GM20431 (cell line): ENCODE measurements around the gene ROR2.
"Not testable (repeated sequence)": the region's sequence is repeated elsewhere in the genome, so short reads cannot be mapped to it uniquely, and the experiment has no call there.

Experiments used
- in situ Hi-C: fragments of 300-500 bp; cut with MseI, MboI; formaldehyde crosslinking; loops from one replicate; pipeline ENCODE4 v1.15.0; 2020; ENCODE audit warnings: low sequenced_read_pairs; ENCODE audit not compliant: unreplicated experiment

Gene ROR2

GRCh38 chr9:91929331-91929730, 20.7 kb downstream of the ROR2 start:
- in situ Hi-C loops, result no loop called here

DNA sequence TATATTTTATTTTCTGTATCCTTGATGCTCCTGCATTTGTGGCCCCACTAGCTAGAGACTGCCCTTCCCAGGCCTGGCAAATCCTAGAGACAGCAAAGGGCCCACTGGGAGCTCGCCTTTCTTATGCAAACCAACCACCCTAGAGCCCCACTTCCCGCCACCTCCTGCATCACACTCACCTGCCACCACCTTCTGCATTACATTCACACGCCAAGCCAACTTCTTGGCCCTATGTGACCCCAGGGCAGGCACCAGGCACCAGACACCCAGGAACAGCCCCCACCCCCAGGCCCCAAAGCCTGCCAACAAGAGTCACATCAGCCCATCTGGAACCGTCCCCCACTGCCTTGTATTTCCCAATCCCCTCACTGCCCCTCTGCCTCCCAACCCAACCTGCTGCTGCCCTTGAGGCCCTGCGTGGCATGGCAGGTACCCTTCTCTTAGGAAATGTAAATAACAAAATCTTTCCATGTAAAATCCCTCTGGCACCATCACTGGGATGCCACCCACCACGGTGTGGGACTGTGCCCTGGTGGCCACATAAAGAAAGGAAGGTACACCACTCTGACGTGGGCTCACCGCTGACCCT, 22.0 kb downstream of the ROR2 start:
- in situ Hi-C loops, result no loop called here

DNA sequence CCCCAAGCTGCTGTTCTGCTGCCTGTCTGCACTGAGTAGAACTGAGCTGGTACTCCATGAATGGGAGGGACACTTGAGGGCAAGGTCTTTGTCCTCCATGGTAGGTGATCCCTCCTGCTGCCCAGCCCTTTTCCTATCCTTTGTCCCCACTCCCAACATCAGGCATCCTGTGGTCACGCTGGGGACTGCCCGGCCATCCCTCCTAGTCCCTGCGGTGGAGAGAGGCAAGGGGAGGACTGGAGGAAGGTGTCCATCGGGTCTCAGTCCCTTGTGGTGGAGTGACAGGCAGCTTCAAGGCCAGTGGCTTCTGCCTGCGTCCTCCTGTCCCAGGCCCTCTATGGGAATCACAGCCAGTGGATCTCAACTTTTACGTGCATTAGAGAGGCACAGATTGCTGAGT, 25.9 kb downstream of the ROR2 start:
- in situ Hi-C loops, result no loop called here

DNA sequence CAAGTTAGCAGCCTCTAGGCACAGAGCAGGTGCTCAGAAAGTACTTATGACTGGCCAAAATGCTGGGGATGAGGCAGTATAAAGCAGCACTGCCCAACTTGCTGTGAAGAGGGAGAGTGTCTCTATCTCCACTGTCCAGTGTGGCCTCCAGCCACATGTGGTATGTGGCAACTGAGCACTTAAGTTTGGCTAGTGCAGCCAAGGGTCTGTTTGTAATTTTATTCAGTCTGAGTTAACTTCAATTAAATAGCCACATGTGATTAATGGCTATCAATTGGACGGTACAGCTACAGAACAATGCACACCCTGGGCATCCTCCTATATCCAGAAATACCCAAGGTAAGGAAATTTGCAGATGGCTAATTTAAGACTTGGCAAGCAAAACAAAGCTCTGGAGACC, 26.9 kb downstream of the ROR2 start:
- in situ Hi-C loops, result no loop called here

DNA sequence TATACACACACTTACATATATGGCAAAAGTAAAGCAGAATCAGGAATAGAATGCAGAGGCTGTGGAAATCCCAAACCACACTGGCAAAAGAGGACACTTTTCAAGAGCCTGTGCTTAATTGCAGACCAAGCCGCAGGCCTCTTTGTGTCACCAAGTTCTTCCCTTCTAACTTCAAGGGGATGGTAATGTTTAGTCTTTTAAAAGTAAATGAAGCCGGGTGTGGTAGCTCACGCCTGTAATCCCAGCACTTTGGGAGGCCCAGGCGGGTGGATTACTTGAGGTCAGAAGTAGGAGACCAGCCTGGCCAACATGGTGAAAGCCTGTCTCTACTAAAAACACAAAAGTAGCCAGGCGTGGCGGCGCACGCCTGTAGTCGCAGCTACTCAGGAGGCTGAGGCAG, 28.7 kb downstream of the ROR2 start:
- in situ Hi-C loops, result no loop called here

DNA sequence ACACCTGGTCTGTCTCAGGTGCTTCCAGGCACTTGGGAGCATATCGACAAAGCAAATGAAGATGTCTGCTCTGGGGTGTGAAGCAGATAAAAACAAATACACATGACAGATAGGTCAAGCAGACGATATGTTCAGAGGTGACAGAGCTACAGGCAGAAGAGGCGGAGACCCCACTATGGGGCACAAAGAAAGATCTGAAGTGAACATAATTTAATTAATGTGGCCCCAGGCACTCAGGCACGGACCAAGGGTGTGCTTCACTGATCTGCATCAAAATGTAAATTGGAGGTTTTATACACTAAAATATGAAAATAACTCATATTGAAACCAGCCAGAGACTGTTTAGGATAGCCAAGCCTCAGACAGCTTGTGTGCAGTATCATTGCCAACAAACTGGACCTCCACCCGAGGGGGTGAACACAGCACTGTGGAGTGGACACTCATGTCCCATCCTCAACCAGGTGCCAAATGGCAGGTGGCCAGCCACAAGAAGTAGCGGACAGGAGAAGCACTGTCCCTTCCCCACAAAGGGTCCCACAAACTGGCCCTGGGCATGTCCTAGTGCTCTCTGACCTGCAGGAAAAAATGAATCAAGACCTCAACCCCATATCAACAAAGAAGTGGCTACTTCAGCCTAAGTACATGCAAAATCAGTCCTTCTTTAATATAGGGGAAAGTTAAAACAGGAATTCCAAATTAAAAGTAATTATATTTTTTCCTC, 29.2 kb downstream of the ROR2 start:
- in situ Hi-C loops, result no loop called here

- in situ Hi-C loops, result no loop called here
These were observed 30.4 kb downstream of the ROR2 start for GRCh38 chr9:91919621-91920020.

DNA sequence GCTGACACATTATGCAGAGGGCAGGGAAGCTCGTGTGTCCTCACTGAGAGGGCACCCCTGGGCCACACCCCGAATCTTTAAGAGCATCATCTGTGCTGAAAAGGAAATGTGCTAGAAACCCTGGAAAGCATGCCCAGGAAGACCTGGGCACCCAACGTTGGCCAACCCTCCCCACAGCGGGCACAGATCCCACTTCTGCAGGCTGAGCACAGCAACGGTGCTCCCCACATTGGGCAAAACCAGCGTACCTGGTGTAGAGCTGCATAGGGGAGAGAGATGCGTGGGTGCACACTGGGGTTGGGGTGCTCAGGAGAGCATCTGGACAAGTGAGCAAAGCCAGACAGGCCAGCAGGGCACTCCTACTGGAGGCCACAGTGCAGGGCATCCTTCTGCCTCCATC, 32.6 kb downstream of the ROR2 start:
- in situ Hi-C loops, result no loop called here

DNA sequence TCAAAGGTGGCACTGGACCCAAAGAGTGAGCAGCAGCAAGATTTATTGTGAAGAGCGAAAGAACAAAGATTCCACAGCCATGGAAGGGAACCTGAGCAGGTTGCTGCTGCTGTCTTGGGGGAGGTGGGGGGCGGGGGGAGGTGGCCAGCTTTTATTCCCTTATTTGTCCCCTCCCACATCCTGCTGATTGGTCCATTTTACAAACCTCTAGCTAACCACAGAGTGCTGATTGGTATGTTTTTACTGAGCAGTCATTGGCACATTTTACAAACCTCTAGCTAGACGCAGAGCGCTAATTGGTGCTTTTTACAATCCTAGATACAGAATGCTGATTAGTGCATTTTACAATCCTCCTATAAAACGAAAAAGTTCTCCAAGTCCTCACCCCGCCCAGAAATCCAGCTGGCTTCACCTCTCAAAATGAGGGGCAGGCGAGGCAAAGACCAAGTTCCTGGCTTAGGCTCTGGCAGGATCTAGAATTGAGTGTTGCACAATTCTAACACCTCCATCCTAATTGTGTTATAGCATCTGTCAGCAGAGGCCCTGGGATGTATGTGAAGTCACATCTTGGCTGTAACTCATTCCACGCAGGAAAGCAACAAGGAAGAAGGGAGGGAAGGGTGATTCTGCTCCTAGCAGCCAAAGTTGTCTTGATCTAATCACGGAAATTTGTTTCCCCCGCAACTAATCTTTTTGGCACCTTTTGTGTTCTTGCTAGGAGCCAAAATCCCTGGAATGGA, 34.3 kb downstream of the ROR2 start:
- in situ Hi-C loops, result no loop called here

DNA sequence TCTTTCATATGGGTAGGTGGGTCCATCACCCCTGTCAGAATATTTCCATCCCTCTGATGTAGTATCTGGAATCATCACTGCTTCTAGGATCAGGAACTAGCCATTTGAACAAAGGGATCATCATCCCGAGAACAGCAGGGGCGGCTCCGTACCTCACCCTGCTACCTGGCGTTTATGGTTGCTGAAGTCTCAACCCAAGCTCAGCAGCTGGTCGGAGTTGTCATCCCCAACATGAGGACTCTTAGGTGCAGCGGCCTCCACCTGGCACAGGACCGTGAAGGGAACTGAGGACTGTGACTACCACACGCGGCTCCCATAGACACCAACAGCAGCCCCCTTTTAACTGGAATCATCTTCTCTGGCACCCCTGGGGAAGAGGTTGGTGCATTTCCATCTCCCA, 35.1 kb downstream of the ROR2 start:
- in situ Hi-C loops, result no loop called here

DNA sequence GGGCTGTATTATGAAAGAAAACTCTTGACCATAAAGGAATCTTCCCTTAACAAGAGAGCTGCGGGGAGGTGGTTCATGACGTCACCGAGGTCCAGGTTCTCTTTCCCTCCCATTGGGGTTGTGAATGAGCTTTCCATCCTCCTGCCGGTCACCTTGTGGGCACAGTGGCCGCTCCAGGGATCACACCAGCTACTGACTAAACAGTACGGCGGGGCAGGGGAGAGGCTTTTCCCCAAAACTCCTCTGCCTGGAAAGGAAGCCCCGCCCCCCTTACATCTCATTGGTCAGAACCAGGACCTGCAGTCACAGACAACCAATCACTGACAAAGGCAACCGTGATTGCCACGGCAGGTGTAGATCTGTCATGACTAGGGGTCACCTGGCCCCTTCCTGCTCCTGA, 35.6 kb downstream of the ROR2 start:
- in situ Hi-C loops, result no loop called here

DNA sequence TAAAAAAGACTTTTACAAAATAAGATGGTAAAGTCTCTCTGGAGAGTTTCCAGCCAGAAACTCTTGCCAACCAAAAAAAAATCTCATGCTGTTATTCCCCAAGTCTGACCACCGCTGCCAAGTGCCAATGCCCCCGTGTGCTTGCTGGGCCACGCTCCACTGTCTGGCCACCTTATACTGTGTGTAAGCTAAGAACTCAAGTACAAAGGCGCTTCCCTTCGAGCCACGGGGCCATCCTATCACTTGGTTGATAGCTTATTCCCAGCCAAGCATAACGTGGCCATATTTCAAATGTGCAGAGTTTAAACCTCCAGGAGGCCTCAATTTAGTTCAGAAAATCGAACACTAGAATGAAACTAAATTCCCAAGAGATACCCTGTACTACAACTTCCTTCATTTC, 36.0 kb downstream of the ROR2 start:
- in situ Hi-C loops, result no loop called here

DNA sequence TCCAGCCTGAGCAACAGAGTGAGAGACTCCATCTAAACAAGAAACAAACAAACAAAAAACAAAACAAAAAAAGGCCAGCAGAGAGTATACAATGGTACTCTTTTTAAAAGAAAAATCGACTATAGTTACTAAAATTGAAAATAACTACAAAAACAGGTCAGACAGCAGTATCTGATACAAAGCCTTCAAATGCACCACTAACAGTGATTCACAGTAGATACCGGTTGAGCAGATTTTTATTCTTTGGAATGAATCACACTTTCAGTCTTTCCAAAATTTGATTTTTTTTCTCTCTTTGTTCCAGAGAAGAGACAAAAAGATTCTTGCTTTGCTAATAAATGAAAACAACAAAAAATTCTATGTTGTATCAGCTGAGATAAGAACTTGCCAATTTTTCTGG, 36.9 kb downstream of the ROR2 start:
- in situ Hi-C loops, result no loop called here

DNA sequence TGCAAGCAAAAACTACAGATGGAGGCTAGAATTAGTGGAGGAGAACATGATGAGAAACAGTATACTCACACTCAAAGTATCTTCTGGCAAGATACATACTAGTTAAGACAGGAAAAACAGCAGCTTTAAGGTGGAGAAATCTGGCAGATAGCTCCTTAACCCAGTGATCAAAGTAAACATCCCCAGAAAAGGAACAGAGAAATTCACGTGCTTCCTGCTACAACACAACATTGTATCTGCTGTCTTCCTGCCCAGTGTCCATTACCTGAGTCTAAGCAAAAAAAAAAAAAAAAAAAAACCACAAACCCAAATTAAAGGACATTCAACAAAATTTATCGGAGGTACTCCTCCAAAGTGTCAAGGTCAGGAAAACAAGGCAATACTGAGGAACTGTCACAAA, 38.4 kb downstream of the ROR2 start:
- in situ Hi-C loops, result no loop called here

- in situ Hi-C loops, result not testable (repeated sequence)
These were observed 40.8 kb downstream of the ROR2 start for GRCh38 chr9:91909256-91909655.

- in situ Hi-C loops, result no loop called here
These were observed 41.3 kb downstream of the ROR2 start for GRCh38 chr9:91908746-91909145.

- in situ Hi-C loops, result no loop called here
These were observed 41.8 kb downstream of the ROR2 start for GRCh38 chr9:91908293-91908623.

DNA sequence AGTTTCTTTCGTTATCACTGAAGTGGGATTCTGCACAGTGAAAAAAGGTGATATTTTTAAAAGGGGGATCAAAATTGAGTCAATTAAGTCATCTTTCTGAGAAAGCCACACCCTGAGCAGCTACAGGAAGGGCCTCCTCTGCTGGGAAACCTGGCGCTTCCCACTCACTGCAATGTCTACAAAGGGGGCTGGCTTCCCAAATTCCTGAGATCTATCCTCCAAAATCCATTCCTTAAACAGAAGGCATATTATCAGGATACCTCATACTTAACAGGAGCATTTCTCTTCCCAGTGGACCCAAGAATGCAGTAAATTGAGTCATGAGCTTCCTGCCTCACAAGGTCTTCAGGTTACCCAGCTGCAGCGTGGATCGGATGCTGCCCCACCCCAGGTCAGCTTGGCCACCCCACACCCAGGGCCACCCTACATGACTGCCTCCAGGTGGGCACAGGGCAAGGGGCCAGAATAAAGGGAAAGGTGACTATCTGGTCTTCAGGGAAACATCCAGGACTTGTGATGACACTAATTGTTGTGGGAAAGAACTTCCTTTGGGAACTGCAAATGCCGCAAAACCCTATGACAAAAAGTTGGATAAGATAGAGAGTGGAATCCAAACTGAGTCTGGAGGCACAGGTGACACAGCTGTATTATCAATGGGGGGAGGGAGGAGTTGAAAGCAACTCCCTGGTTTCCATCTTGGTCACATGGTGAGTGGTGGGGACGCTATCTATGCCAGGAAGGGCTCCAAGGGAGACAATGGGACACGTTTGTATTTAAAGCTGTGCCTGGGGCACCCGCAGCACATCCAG, 42.3 kb downstream of the ROR2 start:
- in situ Hi-C loops, result no loop called here

- in situ Hi-C loops, result no loop called here
These were observed 44.0 kb downstream of the ROR2 start for GRCh38 chr9:91905991-91906469.

DNA sequence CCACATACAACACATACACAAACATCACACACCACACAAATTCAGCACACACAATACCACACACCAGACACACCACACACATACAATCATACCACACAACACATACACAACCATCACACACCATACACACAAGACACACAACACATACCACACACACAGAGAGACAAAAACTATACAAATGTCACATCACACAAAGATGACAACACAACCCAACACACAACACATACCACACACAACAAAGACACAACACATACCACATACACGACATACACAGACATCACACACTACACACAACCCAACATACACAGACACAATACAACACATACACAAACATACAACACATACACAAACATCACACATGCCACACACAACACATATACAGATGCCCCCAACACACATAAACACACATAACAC, 44.8 kb downstream of the ROR2 start:
- in situ Hi-C loops, result no loop called here
